Stimulated activated CD8-positive, alpha-beta memory T cell treated with anti-CD3 and anti-CD28 coated beads, Interleukin-4, amount 100 ng/mL, for 1 hour (primary cell): ENCODE measurements around the gene GRIK4.
"Not testable (repeated sequence)": the region's sequence is repeated elsewhere in the genome, so short reads cannot be mapped to it uniquely, and the experiment has no call there.

ENCODE experiments used
- DNase-seq, 2 donors: peaks; one replicate each; pipeline ENCODE4 v3.0.0-alpha.2; 2020; ENCODE audit warnings: low read depth in 2 of 2, low spot score in 1 of 2

Gene GRIK4

GRCh38 chr11:120985718-120986569 is 474.4 kb downstream of the GRIK4 start:
- DNase-seq: no peak

GRCh38 chr11:120988603-120989002 is 477.1 kb downstream of the GRIK4 start:
- no peak for DNase-seq

DNA sequence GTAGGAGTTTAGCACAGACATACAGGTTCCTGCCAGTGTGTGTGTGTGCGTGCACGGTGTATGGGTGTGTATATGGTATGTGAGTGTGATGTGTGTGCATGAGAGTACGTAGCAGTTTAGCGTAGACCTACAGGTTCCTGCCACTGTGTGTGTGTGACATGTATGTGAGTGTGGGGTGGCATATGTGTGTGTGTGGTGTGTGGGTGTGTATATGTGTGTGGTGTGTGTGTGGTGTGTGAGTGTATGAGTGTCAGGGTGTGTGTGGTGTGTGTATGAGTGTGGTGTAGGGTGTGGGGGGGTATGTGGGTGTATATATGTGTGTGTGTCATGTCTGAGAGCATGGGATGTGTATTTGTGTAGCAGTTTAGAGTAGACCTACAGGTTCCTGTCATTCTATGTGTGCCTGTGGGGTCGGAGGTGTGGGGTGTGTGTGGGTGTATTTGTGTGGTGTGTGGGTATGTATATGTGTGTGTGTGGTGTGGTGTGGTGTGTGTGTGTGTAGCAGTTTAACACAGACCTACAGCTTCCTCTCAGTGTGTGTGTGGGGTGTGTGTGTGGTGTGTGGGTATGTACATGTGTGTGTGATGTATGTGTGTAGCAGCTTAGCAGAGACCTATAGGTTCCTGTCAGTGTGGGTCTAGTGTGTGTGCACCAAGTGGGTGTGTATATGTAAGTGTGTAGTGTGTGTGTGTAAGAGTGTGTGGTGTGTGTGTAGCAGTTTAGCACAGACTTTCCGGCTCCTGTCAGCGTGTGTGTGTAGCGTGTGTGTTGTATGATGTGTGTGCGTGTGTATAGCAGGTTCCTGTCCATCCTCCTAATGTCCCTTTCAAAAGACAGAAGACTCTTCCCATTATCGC is 480.5 kb downstream of the GRIK4 start:
- DNase-seq: no peak

- no peak for DNase-seq
Measured at GRCh38 chr11:120994091-120994859, 482.7 kb downstream of the GRIK4 start.

DNA sequence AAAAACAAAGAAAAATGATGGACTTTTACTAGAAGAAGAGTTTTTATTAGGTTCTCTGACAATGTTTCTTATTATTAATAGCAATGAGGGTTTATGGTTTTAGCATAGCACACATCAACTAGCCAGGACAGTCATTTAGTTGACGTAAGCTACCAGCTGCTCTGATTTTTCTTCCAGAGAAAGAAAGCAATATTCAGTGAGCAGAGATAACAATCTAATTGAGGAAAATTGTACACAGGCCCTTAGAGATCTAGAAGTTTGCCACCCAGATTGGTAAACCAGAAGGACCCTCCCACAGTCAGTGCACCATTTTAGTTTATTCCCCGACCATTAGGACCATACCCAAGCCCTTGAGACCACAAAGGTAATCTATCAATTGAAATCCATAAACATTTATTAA is 483.6 kb downstream of the GRIK4 start:
- DNase-seq: no peak

- DNase-seq: no peak
Measured at GRCh38 chr11:120996973-120997372, 485.4 kb downstream of the GRIK4 start.

DNA sequence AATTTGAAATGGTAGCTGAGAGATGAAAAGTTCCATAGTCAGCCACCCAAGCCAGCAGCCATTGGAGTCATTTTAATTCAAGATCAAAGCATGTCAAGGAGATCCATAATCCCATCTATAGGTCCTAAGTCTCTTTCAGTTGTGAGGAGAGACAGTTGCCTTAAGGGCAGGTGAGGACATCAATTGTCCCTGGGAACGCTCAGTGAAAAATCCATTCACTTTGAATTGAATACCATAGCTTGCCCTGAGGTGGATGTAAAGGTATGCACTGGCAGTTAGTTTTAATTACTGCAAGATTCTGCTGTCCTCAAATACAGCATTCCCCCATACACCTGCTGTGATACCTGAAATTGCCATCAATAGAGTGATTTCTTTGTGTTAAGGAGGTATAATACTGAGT is 487.0 kb downstream of the GRIK4 start:
- no peak for DNase-seq

- DNase-seq: no peak
Measured at GRCh38 chr11:121004206-121004840, 492.8 kb downstream of the GRIK4 start.

GRCh38 chr11:121006922-121007321 is 495.4 kb downstream of the GRIK4 start:
- DNase-seq: no peak

GRCh38 chr11:121008551-121008950 is 497.0 kb downstream of the GRIK4 start:
- DNase-seq: no peak

GRCh38 chr11:121012091-121012490 is 500.5 kb downstream of the GRIK4 start:
- no peak for DNase-seq

DNA sequence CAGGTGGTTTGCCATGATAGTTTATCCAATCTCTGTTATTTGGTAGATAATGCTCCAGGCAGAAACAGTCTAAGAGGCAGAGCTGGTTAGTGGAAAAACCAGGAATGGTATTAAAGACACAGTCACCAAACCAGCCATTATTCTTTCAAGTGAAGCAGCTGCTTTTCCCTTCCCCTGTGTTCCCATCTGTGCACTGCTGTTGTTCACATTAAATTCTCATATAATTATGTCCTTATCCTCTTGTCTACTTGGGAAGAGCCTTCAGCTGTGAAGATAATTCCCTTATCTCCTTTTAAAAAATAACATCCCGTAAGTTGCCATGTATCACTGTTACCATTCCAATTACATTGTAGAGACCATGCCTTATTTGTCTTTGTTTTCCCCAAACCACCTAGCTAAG is 507.2 kb downstream of the GRIK4 start:
- DNase-seq: no peak

GRCh38 chr11:121021718-121022117 is 510.2 kb downstream of the GRIK4 start:
- DNase-seq: not testable (repeated sequence)

DNA sequence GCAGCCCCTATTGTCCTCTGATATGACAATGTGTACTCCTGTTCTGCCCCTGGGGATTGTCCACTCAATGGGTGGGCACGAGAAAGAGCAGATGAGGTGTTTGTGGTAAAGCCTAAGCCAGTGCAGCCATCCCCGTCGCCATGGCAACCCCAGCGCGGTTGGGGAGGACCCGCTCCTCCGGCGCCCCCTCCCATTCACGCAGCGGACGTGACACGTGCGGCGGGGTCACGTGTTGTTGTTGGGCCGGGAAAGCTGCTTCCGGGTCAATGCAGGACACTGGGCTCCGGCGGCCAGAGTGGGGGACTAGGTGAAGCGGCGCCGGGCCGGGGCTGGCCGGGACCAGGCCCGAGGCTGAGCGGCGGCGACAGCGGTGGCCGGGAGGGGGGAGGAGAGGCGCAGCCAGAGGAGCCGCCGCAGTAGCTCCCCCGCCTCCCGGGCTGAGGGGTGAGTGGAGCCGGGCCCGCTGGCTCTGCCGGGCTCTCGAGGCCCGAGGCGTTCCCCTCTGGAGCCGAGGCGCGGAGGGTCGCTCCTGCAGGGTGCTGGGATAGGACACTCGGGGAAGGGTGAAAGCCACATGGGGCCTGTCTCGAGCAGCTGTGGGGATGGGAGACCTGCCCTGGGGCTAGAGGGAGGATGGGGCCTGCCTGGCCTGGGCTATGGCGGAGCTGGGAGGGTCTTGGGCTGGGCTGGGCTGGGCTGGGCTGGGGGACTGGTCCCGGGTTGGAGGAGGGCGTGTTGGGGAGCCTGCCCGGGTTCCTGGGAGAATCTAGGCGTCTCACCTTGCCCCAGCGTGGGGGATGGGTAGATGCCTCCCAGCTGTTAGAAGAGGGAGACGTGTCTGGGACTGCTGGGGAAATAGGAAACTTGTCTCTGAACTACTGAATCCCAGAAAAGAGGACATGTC is 512.6 kb downstream of the GRIK4 start, which contains the start of gene TBCEL:
Gene TBCEL, plus strand, starts transcription at position 255 of the 904 bp plus-strand sequence. CDS start 21,589 bp downstream, outside the sequence.
- peak; percentile 46 to 55 for DNase-seq

DNA sequence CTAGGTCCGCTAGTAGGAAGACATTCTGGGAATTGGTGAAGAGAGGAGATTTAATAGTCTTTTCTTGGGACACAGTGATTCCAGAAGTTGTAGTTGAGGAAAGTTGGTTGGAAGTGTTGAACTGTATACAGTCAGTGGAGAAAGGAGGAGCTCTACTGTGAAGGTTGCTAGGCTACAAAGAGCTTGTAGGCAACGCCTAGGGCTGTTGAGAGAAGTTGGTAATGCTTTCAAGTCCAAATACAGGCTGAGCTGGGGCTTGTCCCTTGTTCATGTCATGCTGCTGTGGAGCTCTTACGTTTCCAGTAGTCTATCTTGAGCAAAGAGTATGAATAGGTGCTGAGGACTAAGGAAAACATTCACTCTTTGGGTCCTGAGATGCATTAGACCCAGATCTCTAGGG is 513.4 kb downstream of the GRIK4 start:
- no peak for DNase-seq

GRCh38 chr11:121029153-121029552 is 517.6 kb downstream of the GRIK4 start:
- DNase-seq: no peak

DNA sequence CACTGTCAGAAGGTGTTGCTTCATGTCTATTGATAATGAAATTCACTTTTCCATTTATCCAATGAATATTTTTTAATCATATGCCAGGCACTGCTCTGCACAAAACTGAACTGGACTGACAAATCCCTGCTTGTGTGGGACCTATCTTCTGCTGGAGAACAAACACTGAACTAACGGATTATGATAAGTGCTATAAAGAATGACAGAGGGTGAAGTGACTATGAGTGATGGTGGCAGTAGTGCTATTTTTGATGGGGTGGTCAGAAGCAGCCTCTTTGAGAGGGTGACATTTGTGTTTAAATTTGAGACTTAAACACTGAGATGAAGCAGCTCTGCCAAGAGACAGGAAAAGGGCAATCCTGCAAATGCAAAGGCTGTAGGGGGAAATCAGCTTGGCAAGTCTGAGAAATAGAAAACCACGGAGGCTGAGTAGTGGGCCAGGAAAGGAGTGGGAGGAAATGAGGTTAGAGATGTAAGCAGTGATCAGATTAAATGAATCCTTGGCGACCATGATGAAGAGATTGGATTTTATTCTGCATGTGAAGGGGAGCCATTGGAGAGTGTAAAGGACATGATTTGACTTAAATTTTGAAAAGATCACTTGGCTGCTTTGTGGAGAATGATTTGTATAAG is 518.4 kb downstream of the GRIK4 start:
- no peak for DNase-seq

- no peak for DNase-seq
Measured at GRCh38 chr11:121031167-121031566, 519.6 kb downstream of the GRIK4 start.

GRCh38 chr11:121031648-121032047 is 520.1 kb downstream of the GRIK4 start:
- DNase-seq: not testable (repeated sequence)
